K562 (cell line): ENCODE data around the gene ST6GALNAC2. TPM values are rescaled to one million over a fixed set of nuclear protein-coding genes. Genes with fewer than 3 reads are reported as not detected.
A peak's percentile ranks its signal among the peaks of the same experiment; 100 is the strongest.

ENCODE experiments used
- BACH1 ChIP-seq: fragments of 200-800 bp; sonication (Bioruptor generic); IDR thresholded peaks from 2 replicates; pipeline ENCODE4 v1.6.1; 2016; ENCODE audit warnings: missing genetic modification characterization, missing compliant biosample characterization
- CBX2 ChIP-seq: fragments of 200-600 bp; sonication (generic); IDR thresholded peaks from one replicate; pipeline ENCODE4 v1.6.1; 2012; ENCODE audit warnings: mild to moderate bottlenecking, low read length, inconsistent platforms; ENCODE audit not compliant: insufficient read depth, poor library complexity, severe bottlenecking
- E2F4 ChIP-seq: sonication (generic); formaldehyde crosslinking; IDR thresholded peaks from 2 replicates; pipeline ENCODE4 v1.8.0; 2022; ENCODE audit warnings: mild to moderate bottlenecking, low read depth, missing genetic modification reagents
- E2F6 ChIP-seq, 2 experiments: IDR thresholded peaks; 2 replicates each; pipeline ENCODE4 v1.6.1; 2011; ENCODE audit warnings: borderline replicate concordance in 1 of 2, control low read depth in 1 of 2, low read depth in 1 of 2, low read length in 1 of 2, mild to moderate bottlenecking in 1 of 2, mixed read lengths in 1 of 2, moderate library complexity in 1 of 2; ENCODE audit not compliant: insufficient read depth in 1 of 2, insufficient read length in 1 of 2, poor library complexity in 1 of 2, severe bottlenecking in 1 of 2; ENCODE audit errors: extremely low read depth in 1 of 2
- EWSR1 ChIP-seq: fragments of 450-650 bp; IDR thresholded peaks from 2 replicates; pipeline ENCODE4 v1.6.1; 2018; ENCODE audit warnings: borderline replicate concordance, mild to moderate bottlenecking, low read depth, moderate library complexity; ENCODE audit not compliant: partially characterized antibody
- FOXK1 ChIP-seq: sonication (generic); formaldehyde crosslinking; IDR thresholded peaks from 2 replicates; pipeline ENCODE4 v1.8.0; 2022; ENCODE audit warnings: missing genetic modification reagents, mild to moderate bottlenecking, borderline replicate concordance
- HMBOX1 ChIP-seq: sonication (generic); IDR thresholded peaks from 2 replicates; pipeline ENCODE4 v1.6.1; 2016
- HMGXB4 ChIP-seq: sonication (generic); formaldehyde crosslinking; IDR thresholded peaks from 2 replicates; pipeline ENCODE4 v1.8.1; 2023; ENCODE audit warnings: mild to moderate bottlenecking, missing genetic modification reagents
- MAX ChIP-seq: sonication (generic); formaldehyde crosslinking; IDR thresholded peaks from 2 replicates; pipeline ENCODE4 v1.9.0; 2022; ENCODE audit warnings: mild to moderate bottlenecking, missing genetic modification reagents
- MAZ ChIP-seq, 2 experiments: fragments of 450-650 bp in 1 of 2; sonication (generic) in 1 of 2; formaldehyde crosslinking; IDR thresholded peaks in 1 of 2; conservative IDR thresholded peaks in 1 of 2; 2 replicates each; pipeline versions ENCODE4 v1.4.0 to v1.5.0; 2020; ENCODE audit warnings: mild to moderate bottlenecking in 1 of 2, missing genetic modification reagents in 1 of 2
- POLR2AphosphoS2 ChIP-seq: IDR thresholded peaks from 2 replicates; pipeline ENCODE4 v1.6.1; 2012; ENCODE audit warnings: low read length, improper control_type of control experiment
- RBFOX2 ChIP-seq: fragments of 200-400 bp; formaldehyde crosslinking; IDR thresholded peaks from 2 replicates; pipeline ENCODE4 v1.6.1; 2017; ENCODE audit warnings: low read depth, mild to moderate bottlenecking, low read length, moderate library complexity
- USF1 ChIP-seq: sonication (generic); formaldehyde crosslinking; IDR thresholded peaks from 2 replicates; pipeline ENCODE4 v1.9.0; 2022; ENCODE audit warnings: mild to moderate bottlenecking, missing genetic modification reagents
- ZNF140 ChIP-seq: fragments of 250-450 bp; sonication (Bioruptor Pico); IDR thresholded peaks from 2 replicates; pipeline ENCODE4 v1.8.0; 2021; ENCODE audit warnings: moderate library complexity, mild to moderate bottlenecking, inconsistent platforms
- ZNF766 ChIP-seq: fragments of 200-800 bp; sonication (Bioruptor generic); conservative IDR thresholded peaks from 2 replicates; pipeline ENCODE4 v1.6.1; 2016; ENCODE audit warnings: missing genetic modification characterization, missing compliant biosample characterization
- polyA plus RNA-seq, 8 experiments: library from polyadenylated mRNA; depleted of rRNA in 4 of 8; stranded (reverse) in 5 of 8; unstranded in 3 of 8; fragments of >200 nt; fragmentation: Nextera tagmentation in 2 of 8; fragmentation: Illumina TruSeq in 1 of 8; extraction: Ambion mirVana in 2 of 8; extraction: Trizol in 1 of 8; gene quantifications; 2 replicates each; pipeline versions ENCODE4 v1.2.1 to v1.2.3, GENCODE V29; 2011 to 2014; ENCODE audit warnings: inconsistent platforms in 1 of 8, missing spikeins in 1 of 8
- total RNA-seq, 7 experiments: library from RNA; depleted of rRNA in 6 of 7; stranded (reverse); fragments of >200 nt in 6 of 7; fragmentation: Illumina TruSeq in 2 of 7; extraction: Trizol in 2 of 7; gene quantifications; 2 replicates each; pipeline versions ENCODE4 v1.2.1 to v1.2.3, GENCODE V29; 2011 to 2021; ENCODE audit warnings: low replicate concordance in 1 of 7

Gene ST6GALNAC2
- total and polyA plus RNA-seq, 9 of the 15 experiments (the other 6 are each of a cell fraction or from before 2014, with no cell fraction given): 0.18 TPM; not detected in 8

- peak in 1 of 2 experiments; percentile 19 for TF ChIP-seq E2F6 (IDR thresholded peaks at IDR 0.05; ENCODE audit: borderline replicate concordance in 1 of 2, extremely low read depth in 1 of 2, insufficient read depth in 1 of 2, insufficient read length in 1 of 2, low read depth in 1 of 2, low read length in 1 of 2, poor library complexity in 1 of 2, severe bottlenecking in 1 of 2)
- TF ChIP-seq ZNF140 (CRISPR knock-in tag): no peak
- 0 out of 2 replicates have a peak, but pooled peaks have one; percentile 43 for TF ChIP-seq ZNF766
- no peak for TF ChIP-seq EWSR1
- TF ChIP-seq E2F4 (CRISPR knock-in tag): no peak
- peak; percentile 50 for TF ChIP-seq RBFOX2
- peak; percentile 35; the same call in 1 of the 2 replicates for TF ChIP-seq FOXK1
- TF ChIP-seq USF1 (CRISPR knock-in tag): peak; percentile 75
- 0 out of 4 replicates have a peak, but pooled peaks of 1 of the 2 experiments have one; percentile 17 for TF ChIP-seq MAZ (CRISPR knock-in tag; conservative IDR thresholded peaks at IDR 0.05 in 1 of 2, IDR thresholded peaks at IDR 0.05 in 1 of 2)
- TF ChIP-seq POLR2AphosphoS2: peak; percentile 53; the same call in 1 of the 2 replicates
- TF ChIP-seq BACH1 (tag): peak; percentile 63; the same call in 1 of the 2 replicates
- peak; percentile 36; the same call in 1 of the 2 replicates for TF ChIP-seq MAX
- TF ChIP-seq CBX2: no peak
- TF ChIP-seq HMBOX1: 0 out of 2 replicates have a peak, but pooled peaks have one; percentile 40
- TF ChIP-seq HMGXB4: 0 out of 2 replicates have a peak, but pooled peaks have one; percentile 59
Measured at GRCh38 chr17:76567634-76568432, 17.8 kb downstream of the ST6GALNAC2 start (continued).
